Neural cell (in vitro differentiated cells): ENCODE results near the gene DOCK4. TPM values are rescaled to one million over a fixed set of nuclear protein-coding genes. Genes with fewer than 3 reads are reported as not detected.

Experiments used
- H2AFZ ChIP-seq: fragments of 200-600, 300-800 bp; sonication (generic), shearing (Covaris generic); 2 replicates; pipeline ENCODE4 v1.6.0; 2014; ENCODE audit warnings: low read depth, mild to moderate bottlenecking, antibody characterized with exemption, low read length, moderate library complexity
- H3F3A ChIP-seq: fragments of 200-600 bp; shearing (Covaris generic); 2 replicates; pipeline ENCODE4 v1.6.1; 2016; ENCODE audit warnings: mild to moderate bottlenecking, moderate library complexity, mixed read lengths, antibody characterized with exemption, low read length; ENCODE audit not compliant: insufficient read depth, poor library complexity, severe bottlenecking
- H3K27ac ChIP-seq: fragments of 200-600, 300-800 bp; sonication (generic), shearing (Covaris generic); 2 replicates; pipeline ENCODE4 v1.5.1; 2014; ENCODE audit warnings: mild to moderate bottlenecking, low read length, moderate library complexity
- H3K27me3 ChIP-seq: fragments of 300-800, 200-600 bp; sonication (generic), shearing (Covaris generic); 2 replicates; pipeline ENCODE4 v1.6.0; 2014; ENCODE audit warnings: mild to moderate bottlenecking, low read depth, low read length, moderate library complexity; ENCODE audit not compliant: insufficient read depth
- H3K36me3 ChIP-seq: fragments of 300-800, 200-600 bp; sonication (generic), shearing (Covaris generic); 2 replicates; pipeline ENCODE4 v1.5.1; 2014; ENCODE audit warnings: mild to moderate bottlenecking, antibody characterized with exemption, low read length, moderate library complexity; ENCODE audit not compliant: insufficient read depth
- H3K4me2 ChIP-seq: fragments of 300-800, 200-600 bp; sonication (generic), shearing (Covaris generic); 2 replicates; pipeline ENCODE4 v1.6.0; 2014; ENCODE audit warnings: mild to moderate bottlenecking, low read length
- H3K4me3 ChIP-seq: fragments of 300-800, 200-600 bp; sonication (generic), shearing (Covaris generic); 2 replicates; pipeline ENCODE4 v1.5.1; 2014; ENCODE audit warnings: mild to moderate bottlenecking, low read length, moderate library complexity
- H3K79me2 ChIP-seq: fragments of 200-600 bp; shearing (Covaris generic); replicated peaks from 2 replicates; pipeline ENCODE4 v1.6.0; 2014; ENCODE audit warnings: mild to moderate bottlenecking, low read length, moderate library complexity; ENCODE audit not compliant: insufficient read depth
- H3K9ac ChIP-seq: fragments of 300-800, 200-600 bp; sonication (generic), shearing (Covaris generic); 2 replicates; pipeline ENCODE4 v1.6.1; 2016; ENCODE audit warnings: mild to moderate bottlenecking, low read length, mixed read lengths
- H3K9me2 ChIP-seq: fragments of 200-600 bp; shearing (Covaris generic); 2 replicates; pipeline ENCODE4 v1.6.1; 2016; ENCODE audit warnings: mild to moderate bottlenecking, low read length, mixed read lengths; ENCODE audit not compliant: insufficient read depth
- H3K9me3 ChIP-seq: fragments of 200-600, 300-800 bp; sonication (generic), shearing (Covaris generic); 2 replicates; pipeline ENCODE4 v1.6.1; 2016; ENCODE audit warnings: mild to moderate bottlenecking, mixed run types, low read length, moderate library complexity, mixed read lengths
- H4K20me1 ChIP-seq: fragments of 200-600 bp; shearing (Covaris generic); 2 replicates; pipeline ENCODE4 v1.6.1; 2016; ENCODE audit warnings: mild to moderate bottlenecking, mixed run types; ENCODE audit not compliant: insufficient read depth
- EP300 ChIP-seq: fragments of 450-650 bp; conservative IDR thresholded peaks from 2 replicates; pipeline ENCODE4 v1.6.1; 2014; ENCODE audit warnings: antibody characterized with exemption, mild to moderate bottlenecking, moderate library complexity; ENCODE audit not compliant: poor library complexity, severe bottlenecking
- EZH2 ChIP-seq: fragments of 200-600, 300-800 bp; shearing (Covaris generic), sonication (generic); IDR thresholded peaks from 2 replicates; pipeline ENCODE4 v1.6.1; 2014; ENCODE audit warnings: antibody characterized with exemption, low read length, borderline replicate concordance, mild to moderate bottlenecking; ENCODE audit not compliant: insufficient read depth, poor library complexity, severe bottlenecking
- MXI1 ChIP-seq: fragments of 450-650 bp; conservative IDR thresholded peaks from 2 replicates; pipeline ENCODE4 v1.6.1; 2014; ENCODE audit warnings: antibody characterized with exemption, mild to moderate bottlenecking; ENCODE audit not compliant: poor library complexity, severe bottlenecking
- POLR2AphosphoS5 ChIP-seq: IDR thresholded peaks from 2 replicates; pipeline ENCODE4 v1.6.1; 2012
- RAD21 ChIP-seq: fragments of 450-650 bp; conservative IDR thresholded peaks from 2 replicates; pipeline ENCODE4 v1.6.1; 2014; ENCODE audit warnings: antibody characterized with exemption, mild to moderate bottlenecking, moderate library complexity
- SMC3 ChIP-seq: fragments of 450-650 bp; conservative IDR thresholded peaks from 2 replicates; pipeline ENCODE4 v1.6.1; 2014; ENCODE audit warnings: antibody characterized with exemption, mild to moderate bottlenecking, moderate library complexity; ENCODE audit not compliant: poor library complexity
- TAF1 ChIP-seq: IDR thresholded peaks from 2 replicates; pipeline ENCODE4 v1.6.1; 2012; ENCODE audit warnings: low read depth
- polyA plus RNA-seq: library from polyadenylated mRNA; depleted of rRNA; stranded (reverse); fragments of >200 nt; gene quantifications from 2 replicates; pipeline ENCODE4 v1.2.3, GENCODE V29; 2014
- TF ChIP-seq, protein P1 (sequence below): fragments of 450-650 bp; IDR thresholded peaks from 2 replicates; pipeline ENCODE4 v1.5.1; 2014; ENCODE audit warnings: antibody characterized with exemption, mild to moderate bottlenecking, moderate library complexity; ENCODE audit not compliant: poor library complexity, severe bottlenecking
- TF ChIP-seq, protein P2 (sequence below): IDR thresholded peaks from 2 replicates; pipeline ENCODE4 v1.6.1; 2012; ENCODE audit warnings: borderline replicate concordance

Gene DOCK4
- polyA plus RNA-seq, 1 donor from 2014 or later: 28.1 TPM

GRCh38 chr7:111980725-111981124, 225.5 kb downstream of the DOCK4 start:
- no peaks in the 10 kb centered on the region for H3F3A ChIP-seq
- no peaks in the 10 kb centered on the region for H3K27me3 ChIP-seq
- no peaks in the 10 kb centered on the region for H3K9me3 ChIP-seq
- no peaks in the 10 kb centered on the region for H3K79me2 ChIP-seq
- no peaks in the 10 kb centered on the region for H3K36me3 ChIP-seq
- TF ChIP-seq EZH2 (no peak), TAF1 (no peak), MXI1 (no peak), POLR2AphosphoS5 (no peak), EP300 (no peak), SMC3 (no peak)
- TF ChIP-seq, protein P1, sequence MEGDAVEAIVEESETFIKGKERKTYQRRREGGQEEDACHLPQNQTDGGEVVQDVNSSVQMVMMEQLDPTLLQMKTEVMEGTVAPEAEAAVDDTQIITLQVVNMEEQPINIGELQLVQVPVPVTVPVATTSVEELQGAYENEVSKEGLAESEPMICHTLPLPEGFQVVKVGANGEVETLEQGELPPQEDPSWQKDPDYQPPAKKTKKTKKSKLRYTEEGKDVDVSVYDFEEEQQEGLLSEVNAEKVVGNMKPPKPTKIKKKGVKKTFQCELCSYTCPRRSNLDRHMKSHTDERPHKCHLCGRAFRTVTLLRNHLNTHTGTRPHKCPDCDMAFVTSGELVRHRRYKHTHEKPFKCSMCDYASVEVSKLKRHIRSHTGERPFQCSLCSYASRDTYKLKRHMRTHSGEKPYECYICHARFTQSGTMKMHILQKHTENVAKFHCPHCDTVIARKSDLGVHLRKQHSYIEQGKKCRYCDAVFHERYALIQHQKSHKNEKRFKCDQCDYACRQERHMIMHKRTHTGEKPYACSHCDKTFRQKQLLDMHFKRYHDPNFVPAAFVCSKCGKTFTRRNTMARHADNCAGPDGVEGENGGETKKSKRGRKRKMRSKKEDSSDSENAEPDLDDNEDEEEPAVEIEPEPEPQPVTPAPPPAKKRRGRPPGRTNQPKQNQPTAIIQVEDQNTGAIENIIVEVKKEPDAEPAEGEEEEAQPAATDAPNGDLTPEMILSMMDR: no peak
- H3K4me3 ChIP-seq: no peak overlapping the region
- H3K9me2 ChIP-seq: no peaks in the 10 kb centered on the region
- H3K9ac ChIP-seq: no peak overlapping the region
- H3K4me2 ChIP-seq: no peak overlapping the region
- no peak overlapping the region for H2AFZ ChIP-seq
- H4K20me1 ChIP-seq: no peaks in the 10 kb centered on the region
- H3K27ac ChIP-seq: no peak overlapping the region

DNA sequence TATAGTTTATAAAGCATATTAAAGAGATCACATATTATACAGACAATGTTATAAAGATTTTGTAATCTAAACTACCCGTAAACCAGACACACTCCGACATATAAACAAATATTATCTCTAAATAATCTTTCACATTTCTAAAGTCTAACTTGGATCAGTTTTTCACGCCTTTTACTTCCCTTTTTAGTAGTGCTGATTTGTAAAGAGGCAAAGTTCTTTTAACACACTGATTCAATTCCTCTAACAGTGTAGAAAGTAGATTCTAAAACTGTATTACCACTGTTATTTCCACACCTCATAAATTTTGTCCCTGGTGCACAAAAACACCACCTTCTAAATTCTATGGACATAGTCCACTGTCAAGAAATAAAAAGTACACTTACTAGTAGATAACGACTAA, 230.9 kb downstream of the DOCK4 start:
- H3K79me2 ChIP-seq: no peaks in the 10 kb centered on the region
- no peak overlapping the region for H3K4me2 ChIP-seq
- no peak overlapping the region for H3K27ac ChIP-seq
- no peaks in the 10 kb centered on the region for H3K36me3 ChIP-seq
- H3F3A ChIP-seq: no peaks in the 10 kb centered on the region
- no peaks in the 10 kb centered on the region for H3K9me3 ChIP-seq
- no peaks in the 10 kb centered on the region for H4K20me1 ChIP-seq
- no peak overlapping the region for H3K4me3 ChIP-seq
- H3K9ac ChIP-seq: no peak overlapping the region
- H3K27me3 ChIP-seq: no peaks in the 10 kb centered on the region
- no peak overlapping the region for H2AFZ ChIP-seq
- H3K9me2 ChIP-seq: no peaks in the 10 kb centered on the region
- TF ChIP-seq EZH2 (no peak), SMC3 (no peak), POLR2AphosphoS5 (no peak), EP300 (no peak), MXI1 (no peak), RAD21 (no peak), TAF1 (no peak)
- TF ChIP-seq, protein P2, sequence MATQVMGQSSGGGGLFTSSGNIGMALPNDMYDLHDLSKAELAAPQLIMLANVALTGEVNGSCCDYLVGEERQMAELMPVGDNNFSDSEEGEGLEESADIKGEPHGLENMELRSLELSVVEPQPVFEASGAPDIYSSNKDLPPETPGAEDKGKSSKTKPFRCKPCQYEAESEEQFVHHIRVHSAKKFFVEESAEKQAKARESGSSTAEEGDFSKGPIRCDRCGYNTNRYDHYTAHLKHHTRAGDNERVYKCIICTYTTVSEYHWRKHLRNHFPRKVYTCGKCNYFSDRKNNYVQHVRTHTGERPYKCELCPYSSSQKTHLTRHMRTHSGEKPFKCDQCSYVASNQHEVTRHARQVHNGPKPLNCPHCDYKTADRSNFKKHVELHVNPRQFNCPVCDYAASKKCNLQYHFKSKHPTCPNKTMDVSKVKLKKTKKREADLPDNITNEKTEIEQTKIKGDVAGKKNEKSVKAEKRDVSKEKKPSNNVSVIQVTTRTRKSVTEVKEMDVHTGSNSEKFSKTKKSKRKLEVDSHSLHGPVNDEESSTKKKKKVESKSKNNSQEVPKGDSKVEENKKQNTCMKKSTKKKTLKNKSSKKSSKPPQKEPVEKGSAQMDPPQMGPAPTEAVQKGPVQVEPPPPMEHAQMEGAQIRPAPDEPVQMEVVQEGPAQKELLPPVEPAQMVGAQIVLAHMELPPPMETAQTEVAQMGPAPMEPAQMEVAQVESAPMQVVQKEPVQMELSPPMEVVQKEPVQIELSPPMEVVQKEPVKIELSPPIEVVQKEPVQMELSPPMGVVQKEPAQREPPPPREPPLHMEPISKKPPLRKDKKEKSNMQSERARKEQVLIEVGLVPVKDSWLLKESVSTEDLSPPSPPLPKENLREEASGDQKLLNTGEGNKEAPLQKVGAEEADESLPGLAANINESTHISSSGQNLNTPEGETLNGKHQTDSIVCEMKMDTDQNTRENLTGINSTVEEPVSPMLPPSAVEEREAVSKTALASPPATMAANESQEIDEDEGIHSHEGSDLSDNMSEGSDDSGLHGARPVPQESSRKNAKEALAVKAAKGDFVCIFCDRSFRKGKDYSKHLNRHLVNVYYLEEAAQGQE: no peak
- TF ChIP-seq, protein P1: no peak
